Measurements from ENCODE around the gene EIF2B4. TPM values are rescaled to one million over a fixed set of nuclear protein-coding genes. Genes with fewer than 3 reads are reported as not detected.

Gene EIF2B4
- total and polyA plus RNA-seq, 2 of the 13 experiments (the other 11 are each of a cell fraction or from before 2014, with no cell fraction given): 91.5 to 96.4 TPM

GRCh38 chr2:27322766-27323595 lies 47.2 kb downstream of the EIF2B4 start, which contains the start of gene MPV17 (continued):
- TF ChIP-seq NFKBIZ (CRISPR knock-in tag; IDR thresholded peaks at IDR 0.05) (peak; percentile 76), SIN3B (IDR thresholded peaks at IDR 0.05; ENCODE audit: low read length) (peak; percentile 74), ZSCAN5A (CRISPR knock-in tag; IDR thresholded peaks at IDR 0.05; ENCODE audit: borderline replicate concordance) (0 out of 2 replicates have a peak, but pooled peaks have one; percentile 22), KDM5A (IDR thresholded peaks at IDR 0.05; ENCODE audit: borderline replicate concordance, low read length) (peak; percentile 93), TBP (CRISPR knock-in tag; IDR thresholded peaks at IDR 0.05) (no peak), ZMAT3 (CRISPR knock-in tag; conservative IDR thresholded peaks at IDR 0.05) (no peak; the same call in 1 of the 2 replicates), ZNF646 (CRISPR knock-in tag; IDR thresholded peaks at IDR 0.05) (no peak), HDAC6 (IDR thresholded peaks at IDR 0.05; ENCODE audit: low read depth, low read length) (0 out of 2 replicates have a peak, but pooled peaks have one; percentile 35), ISL2 (CRISPR knock-in tag; IDR thresholded peaks at IDR 0.05) (peak; percentile 85), ZNF746 (CRISPR knock-in tag; IDR thresholded peaks at IDR 0.05) (peak; percentile 65; the same call in 1 of the 2 replicates), DMAP1 (CRISPR knock-in tag; IDR thresholded peaks at IDR 0.05) (peak; percentile 93; the same call in 1 of the 2 replicates), EP300 (IDR thresholded peaks at IDR 0.05; ENCODE audit: low read depth in 2 of 2, low read length in 2 of 2) (0 out of 4 replicates have a peak, but pooled peaks of 1 of the 2 experiments have one; percentile 45), EP300 (CRISPR knock-in tag; IDR thresholded peaks at IDR 0.05; ENCODE audit: borderline replicate concordance) (no peak), ZNF841 (CRISPR knock-in tag; IDR thresholded peaks at IDR 0.05; ENCODE audit: borderline replicate concordance) (no peak), ATF7-NPFF (CRISPR knock-in tag; IDR thresholded peaks at IDR 0.05; ENCODE audit: low read depth) (peak; percentile 79; the same call in 1 of the 2 replicates), ZNF652 (CRISPR knock-in tag; IDR thresholded peaks at IDR 0.05; ENCODE audit: borderline replicate concordance, low read depth) (no peak; the same call in 1 of the 2 replicates), ZNF564 (CRISPR knock-in tag; IDR thresholded peaks at IDR 0.05) (no peak), YEATS2 (CRISPR knock-in tag; IDR thresholded peaks at IDR 0.05; ENCODE audit: borderline replicate concordance) (peak; percentile 97), CHD2 (IDR thresholded peaks at IDR 0.05; ENCODE audit: low read depth, low read length) (peak; percentile 80; the same call in 1 of the 2 replicates), HNRNPL (IDR thresholded peaks at IDR 0.05; ENCODE audit: low read depth, low read length) (peak; percentile 63; the same call in 1 of the 2 replicates), HHEX (CRISPR knock-in tag; IDR thresholded peaks at IDR 0.05) (no peak; the same call in 1 of the 2 replicates), CAMTA2 (CRISPR knock-in tag; IDR thresholded peaks at IDR 0.05; ENCODE audit: borderline replicate concordance) (peak; percentile 79; the same call in 1 of the 2 replicates)
